ENCODE data around the gene COL24A1.
"Not testable (repeated sequence)": the region's sequence is repeated elsewhere in the genome, so short reads cannot be mapped to it uniquely, and the experiment has no call there.

Gene COL24A1

DNA sequence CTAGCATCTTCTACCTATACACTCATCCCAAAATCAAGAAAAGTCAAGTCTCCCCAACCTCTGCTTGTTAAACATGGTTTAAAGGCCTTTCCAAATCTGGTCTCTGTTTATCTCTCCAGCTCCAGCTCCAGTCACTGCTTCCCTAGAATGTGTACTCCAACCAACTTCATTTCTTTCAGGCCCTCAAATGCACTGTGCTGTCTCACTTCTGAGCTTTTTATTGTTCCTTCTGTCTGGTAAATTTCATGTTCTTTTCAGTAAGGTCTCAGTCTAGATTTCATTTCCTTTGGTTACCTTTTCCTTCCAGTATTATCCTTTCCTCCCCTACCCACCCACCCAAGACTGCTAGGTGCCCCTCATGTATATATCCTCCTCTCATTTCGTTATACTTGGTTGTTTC, 3.7 kb downstream of the COL24A1 start:
- no peak for DNase-seq (ENCODE audit: low read depth in 2 of 2)

DNA sequence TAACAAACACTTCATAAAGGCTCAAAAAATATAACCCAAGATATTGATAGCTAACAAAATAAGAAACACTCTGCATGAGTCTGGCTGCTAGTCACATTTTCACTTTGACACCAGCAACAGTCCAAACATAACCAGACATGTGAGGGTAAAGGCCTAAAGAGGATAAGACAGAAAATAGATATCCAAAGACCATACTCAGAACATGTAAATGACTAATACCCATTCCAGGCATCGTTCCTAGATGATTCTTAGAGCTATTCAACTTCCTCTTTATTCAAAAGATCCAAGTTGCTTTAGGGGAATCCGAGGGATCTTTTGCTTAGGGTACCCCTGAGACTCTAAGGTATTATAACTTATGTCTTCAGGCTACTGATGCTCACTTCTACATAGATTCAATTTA, 5.1 kb downstream of the COL24A1 start:
- DNase-seq (ENCODE audit: low read depth in 2 of 2) = no peak

DNA sequence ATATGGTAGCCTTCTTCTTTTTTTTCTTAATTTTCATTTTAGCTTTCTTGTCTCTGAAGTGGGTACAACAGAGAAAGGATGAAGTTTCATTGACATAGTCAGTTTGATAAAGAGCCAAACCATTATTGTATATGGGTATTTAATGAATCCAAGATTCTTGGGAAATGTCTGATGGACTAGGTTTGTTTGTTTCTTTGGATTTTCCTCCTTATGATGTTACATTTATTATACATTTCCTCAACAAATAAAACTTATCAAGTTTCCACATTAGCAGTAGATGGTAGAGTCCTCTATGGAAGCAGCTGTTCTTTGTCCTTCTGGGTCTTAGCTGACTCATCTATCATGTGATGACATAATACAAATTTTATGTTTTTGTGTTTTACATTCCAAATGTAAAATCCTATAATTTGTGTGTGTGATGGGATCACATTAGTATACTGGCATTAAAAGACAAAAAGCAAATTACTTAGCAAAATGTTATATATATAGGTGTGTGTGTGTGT, 6.0 kb downstream of the COL24A1 start:
- DNase-seq (ENCODE audit: low read depth in 2 of 2) = no peak

DNA sequence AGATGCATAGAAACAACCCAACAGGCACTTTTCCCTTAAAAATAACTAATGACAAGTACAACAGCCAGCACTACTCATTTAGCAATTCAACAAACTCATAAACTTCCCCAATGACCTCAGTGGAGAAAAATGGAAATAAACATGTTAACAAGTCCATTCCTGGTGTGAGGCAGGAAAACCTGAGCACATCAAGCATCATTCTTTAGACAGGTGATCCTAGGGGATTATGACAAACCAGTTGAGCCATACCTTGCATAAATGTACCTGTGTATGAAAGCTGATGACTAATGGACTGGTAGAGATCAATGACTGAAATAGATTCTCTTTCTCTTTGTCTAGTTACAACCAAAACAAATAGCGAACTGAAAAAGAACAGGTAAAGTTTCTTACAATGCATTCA, 7.0 kb downstream of the COL24A1 start:
- DNase-seq (ENCODE audit: low read depth in 2 of 2) = no peak

DNA sequence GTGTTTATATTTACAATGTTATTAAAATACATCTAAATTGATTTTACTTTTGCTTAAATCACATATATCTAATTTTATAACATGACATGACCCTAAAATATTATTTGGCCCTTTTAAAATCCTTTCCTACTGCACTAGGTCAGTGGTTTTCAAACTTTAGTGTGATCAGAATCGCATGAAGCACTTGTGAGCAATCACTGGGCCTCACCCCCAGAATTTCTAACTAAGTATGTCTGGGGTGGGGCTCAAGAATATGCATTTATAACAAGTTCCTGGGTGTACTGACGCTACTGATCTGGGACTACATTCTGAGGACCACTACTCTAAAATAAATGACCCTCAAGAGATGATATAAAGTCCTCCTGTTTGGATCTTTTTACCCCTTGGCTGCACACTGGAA, 8.8 kb downstream of the COL24A1 start:
- no peak for DNase-seq (ENCODE audit: low read depth in 2 of 2)

DNA sequence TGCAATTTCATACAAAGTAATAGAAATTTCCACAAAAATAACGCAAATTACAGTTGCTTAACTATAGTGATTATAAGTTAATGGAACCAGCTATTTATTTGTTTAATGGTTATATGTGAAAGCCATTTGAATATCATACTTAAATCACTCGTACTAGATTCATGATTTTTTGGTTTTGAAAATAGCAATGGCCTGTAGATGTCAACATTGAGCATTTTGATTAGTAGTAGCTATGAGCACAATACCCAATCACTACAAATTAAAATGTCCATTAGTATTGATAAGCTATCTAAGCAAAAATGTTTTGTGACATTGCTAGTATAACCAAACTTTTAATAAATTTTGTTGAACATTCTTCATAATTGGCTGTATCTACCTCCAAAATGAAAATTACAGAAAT, 10.0 kb downstream of the COL24A1 start:
- no peak for DNase-seq (ENCODE audit: low read depth in 2 of 2)

DNA sequence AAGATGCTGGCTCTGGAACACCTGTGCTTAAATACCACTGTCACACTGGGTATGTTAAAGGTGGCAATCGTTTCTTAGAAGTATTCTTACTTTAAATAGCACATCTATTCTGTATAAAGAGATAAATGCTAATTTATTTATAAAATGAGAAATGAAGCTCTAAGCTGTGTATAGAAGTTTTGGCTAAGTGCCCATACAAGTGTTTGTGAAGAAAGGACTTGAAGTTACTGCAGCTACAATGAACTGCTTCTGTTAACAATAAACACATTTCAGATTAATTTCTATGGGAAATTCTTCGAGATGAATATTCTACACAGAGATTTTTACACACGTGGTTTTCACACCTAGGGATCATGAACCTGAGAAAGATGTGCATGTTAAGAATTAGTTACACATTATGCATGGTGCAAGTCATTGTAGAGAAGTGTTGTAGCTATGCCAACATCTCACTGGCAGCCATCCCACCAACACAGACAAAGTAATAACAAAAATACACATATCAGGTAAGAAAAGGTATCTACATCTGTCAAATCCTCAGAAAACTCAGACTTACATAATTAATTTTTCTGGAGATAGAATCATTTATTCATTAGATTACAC, 16.2 kb downstream of the COL24A1 start:
- no peak for DNase-seq (ENCODE audit: low read depth in 2 of 2)

DNA sequence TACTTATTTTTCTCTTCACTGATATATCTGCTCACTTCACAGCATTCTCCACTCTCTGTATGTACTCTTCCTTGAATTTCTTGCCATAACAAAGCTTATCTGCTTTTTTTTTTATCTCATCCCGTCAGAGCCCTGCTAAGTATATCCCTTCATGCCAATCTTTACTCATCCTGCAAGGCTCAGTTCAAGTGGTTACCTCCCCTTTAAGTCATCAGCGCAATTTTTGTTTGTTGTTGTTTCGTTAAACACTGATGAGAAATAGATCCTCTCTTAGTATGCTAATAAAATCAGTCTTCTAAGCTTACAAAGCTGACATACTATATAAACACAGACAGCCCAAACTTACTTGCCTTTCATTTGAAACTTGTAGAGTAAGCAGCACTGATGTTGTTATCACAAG, 17.8 kb downstream of the COL24A1 start:
- no peak for DNase-seq (ENCODE audit: low read depth in 2 of 2)

DNA sequence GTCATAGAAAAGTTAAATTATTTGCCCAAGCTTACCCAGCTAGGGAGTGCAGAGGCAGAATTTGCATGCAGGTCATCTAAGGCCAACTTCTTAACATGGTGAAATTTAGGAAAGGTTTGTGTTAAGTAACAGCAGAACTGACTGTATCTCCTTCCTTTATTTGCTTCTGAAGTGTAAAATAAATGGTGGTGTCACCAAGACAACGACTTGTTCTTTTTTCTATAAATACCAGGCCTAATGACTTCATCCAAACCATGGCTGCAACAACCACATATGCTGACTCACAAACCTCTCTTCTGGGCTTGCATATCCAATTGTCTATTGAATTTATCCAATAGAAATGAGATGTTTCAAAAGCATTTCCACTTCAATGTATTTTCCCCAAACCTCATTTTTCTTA, 19.1 kb downstream of the COL24A1 start:
- DNase-seq (ENCODE audit: low read depth in 2 of 2) = no peak

DNA sequence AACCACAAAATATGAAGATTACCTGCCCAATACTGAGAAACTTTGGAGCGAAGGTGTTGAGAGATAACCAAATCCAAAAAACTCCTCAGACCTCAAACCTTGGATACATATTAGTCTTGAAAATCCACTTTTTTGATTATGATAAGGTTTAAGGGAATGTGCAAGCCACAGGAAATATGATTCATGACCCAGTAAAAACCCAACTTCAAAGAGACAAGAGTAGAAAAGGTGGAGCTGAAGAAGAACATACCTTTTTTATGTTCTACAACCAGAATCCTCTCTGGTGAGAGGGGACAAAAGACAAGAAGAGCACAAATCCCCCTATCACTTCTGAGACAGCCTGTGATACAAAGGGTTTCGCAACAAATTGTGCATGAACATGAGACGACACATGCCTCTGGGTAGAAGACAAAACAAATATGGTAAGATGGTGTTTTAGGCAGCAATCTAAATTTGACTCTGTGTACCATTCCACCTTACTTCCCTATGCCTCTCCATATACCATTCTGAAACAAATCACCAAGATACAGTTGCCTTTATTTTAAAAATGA, 37.3 kb downstream of the COL24A1 start:
- no peak for DNase-seq (ENCODE audit: low read depth in 2 of 2)

DNA sequence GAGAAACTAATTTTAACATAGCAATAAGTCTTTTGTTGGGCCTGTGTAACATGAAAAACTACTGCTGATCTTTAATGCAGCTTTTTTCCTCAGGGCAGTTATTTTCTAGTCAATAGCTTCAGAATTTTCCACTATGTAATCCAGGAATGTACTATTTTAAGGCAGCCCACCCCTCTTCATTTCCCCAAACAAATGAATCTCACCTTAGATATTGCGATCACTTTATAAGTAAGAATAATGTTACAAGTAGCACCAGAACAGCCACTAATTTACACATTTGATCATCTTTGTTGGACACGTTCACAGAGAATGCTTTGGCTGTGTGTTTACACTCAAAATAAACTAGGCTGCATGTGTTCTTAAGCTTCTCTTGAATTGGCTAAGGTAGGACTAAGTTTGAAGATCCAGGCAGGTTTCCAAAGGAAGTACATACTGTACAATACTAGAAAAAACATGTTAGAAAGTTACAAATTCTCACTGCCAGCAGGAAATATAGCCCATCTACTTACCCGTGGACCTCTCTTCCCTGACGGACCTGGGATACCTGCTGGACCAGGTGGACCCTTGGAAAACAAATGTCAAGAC, 41.7 kb downstream of the COL24A1 start:
- no peak for DNase-seq (ENCODE audit: low read depth in 2 of 2)

DNA sequence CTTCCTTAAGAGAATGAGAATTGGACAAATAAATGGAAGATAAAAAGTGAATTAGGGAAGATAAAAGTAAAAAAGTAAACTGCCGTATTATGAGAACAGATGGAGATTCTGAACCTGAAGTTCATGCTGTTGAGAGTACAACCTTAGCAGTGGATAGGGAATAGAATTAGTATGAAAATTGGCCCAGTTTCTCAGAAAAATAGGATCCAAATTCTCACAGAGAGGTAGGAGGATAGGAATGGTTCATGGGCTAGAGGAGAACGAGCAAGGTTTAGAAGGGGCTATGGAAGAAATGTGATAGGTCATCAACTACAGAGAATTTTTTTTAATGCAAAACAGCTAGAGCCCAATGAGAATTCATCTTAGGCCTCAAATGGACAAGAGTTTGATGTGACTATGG, 42.3 kb downstream of the COL24A1 start:
- DNase-seq (ENCODE audit: low read depth in 2 of 2) = no peak

DNA sequence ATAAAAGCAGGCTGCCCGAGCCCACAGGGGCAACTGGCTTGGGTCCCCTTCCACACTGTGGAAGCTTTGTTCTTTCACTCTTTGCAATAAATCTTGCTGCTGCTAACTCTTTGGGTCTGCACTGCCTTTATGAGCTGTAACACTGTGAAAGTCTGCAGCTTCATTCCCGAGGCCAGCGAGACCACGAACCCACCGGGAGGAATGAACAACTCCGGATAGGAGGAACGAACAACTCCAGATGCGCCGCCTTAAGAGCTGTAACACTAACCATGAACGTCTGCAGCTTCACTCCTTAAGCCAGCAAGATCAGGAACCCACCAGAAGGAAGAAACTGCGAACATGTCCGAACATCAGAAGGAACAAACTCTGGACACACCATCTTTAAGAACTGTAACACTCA, 45.0 kb downstream of the COL24A1 start:
- not testable (repeated sequence) for DNase-seq (ENCODE audit: low read depth in 2 of 2)

DNA sequence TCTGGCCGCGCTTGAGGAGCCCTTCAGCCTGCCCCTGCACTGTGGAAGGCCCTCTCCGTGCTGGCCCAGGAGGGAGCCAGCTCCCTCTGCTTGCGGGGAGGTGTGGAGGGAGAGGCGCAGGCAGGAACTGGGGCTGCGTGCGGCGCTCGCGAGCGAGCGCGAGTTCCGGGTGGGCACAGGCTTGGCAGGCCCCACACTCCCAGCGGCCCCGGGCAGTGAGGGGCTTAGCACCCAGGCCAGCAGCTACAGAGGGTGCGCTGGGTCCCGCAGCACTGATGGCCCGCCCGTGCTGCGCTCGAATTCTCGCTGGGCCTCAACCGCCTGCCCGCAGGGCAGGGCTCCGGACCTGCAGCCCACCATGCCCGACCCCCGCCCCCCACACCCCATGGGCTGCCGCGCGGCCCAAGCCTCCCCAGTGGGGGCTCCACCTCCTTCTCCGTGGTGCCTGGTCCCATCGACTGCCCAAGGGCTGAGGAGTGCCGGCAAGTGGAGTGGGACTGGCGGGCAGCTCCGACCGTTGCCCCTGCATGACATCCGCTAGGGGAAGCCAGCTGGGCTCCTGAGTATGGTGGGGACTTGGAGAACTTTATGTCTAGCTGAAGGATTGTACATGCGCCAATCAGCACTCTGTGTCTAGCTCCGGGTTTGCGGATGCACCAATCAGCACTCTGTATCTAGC, 46.0 kb downstream of the COL24A1 start:
- no peak for DNase-seq (ENCODE audit: low read depth in 2 of 2)

DNA sequence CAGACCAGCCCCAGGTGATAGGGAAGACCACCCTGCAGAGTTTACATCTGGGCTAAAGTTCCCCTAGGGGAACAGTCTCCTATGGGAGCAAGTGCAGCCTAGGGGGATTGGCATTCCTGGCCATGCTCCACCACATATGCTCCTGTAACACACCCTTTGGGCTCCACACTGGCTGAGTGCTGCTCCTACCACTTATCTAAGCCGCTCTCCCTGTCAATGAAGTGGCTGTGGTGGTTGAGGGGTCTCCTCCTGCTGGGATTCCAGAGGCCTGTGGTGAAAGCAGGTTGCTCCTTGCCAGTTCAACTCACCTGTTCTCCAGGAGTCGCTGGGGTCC, 51.1 kb downstream of the COL24A1 start:
- no peak for DNase-seq (ENCODE audit: low read depth in 2 of 2)

DNA sequence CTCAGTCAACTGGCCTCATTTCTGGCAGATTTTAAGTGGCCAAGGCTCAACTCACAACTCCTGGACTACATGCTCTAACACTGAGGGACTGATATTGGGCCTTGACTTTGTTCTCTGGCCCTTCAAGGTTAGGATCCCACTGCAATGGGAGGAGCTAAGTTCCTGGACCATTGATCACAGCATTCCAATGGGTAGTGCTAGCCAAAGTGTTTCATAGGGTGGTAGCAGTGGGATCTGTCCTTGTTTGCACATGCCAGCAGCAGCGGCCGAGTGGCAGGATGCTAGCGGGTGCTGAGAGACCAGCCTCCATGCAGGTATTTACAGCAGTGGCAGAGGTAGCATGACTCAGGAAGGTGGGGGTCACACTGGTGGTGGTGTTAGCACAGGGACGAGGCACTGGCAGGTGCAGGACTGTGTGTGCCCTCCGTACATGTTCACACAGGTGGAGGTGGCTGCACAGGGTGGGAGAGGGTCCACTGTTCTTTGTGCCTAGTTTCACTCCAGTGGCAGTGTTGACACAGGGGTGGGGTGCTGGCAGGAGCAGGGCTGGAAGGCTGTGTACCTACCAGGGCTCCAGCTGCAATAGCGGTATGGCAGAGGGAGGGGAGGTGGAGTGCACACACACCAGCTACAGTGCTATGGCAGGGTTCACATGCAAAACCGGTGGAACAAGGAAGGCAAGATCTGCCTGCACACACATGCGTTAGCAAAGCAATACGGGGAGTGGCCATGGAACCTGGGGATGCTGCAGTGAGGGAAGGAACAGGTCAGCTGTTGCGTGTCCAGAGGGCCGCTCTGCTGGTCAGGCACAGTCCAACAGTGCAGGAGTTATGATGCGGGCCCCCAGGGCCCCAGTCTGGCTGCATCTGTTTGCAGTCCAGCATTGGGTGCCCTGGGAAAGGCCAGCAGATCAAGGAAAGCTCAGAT, 51.7 kb downstream of the COL24A1 start:
- DNase-seq (ENCODE audit: low read depth in 2 of 2) = no peak

DNA sequence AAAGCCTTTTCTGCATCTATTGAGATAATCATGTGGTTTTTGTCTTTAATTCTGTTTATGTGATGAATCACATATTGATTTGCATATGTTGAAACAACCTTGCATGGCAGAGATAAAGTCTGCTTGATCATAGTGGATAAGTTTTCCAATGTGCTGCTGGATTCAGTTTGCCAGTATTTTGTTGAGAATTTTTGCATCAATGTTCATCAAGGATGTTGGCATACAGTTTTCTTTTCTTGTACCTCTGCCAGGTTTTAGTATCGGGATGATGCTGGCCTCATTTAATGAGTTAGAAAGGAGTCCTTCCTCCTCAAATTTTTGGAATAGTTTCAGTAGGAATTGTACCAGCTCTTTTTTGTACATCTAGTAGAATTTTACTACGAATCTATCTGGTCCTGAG, 55.0 kb downstream of the COL24A1 start:
- no peak for DNase-seq (ENCODE audit: low read depth in 2 of 2)

DNA sequence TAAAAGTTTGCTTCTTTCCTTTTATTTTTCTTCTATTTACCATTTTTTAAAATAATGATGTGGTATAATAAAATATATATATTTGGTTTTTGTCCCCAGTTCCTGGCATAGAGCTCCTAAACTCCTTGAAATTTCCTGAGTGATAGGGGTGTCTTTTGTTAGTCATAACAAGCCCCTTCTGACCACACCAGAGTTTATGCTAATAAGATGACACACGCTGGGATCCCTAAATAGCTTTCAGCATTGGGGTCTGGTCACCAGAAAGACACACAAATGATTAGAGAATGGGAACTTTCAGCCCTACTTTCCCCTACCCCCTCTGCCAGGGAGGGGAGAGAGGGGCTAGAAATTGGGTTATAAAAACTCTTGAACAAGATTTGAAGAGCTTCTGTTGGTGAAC, 56.2 kb downstream of the COL24A1 start:
- DNase-seq (ENCODE audit: low read depth in 2 of 2) = no peak

DNA sequence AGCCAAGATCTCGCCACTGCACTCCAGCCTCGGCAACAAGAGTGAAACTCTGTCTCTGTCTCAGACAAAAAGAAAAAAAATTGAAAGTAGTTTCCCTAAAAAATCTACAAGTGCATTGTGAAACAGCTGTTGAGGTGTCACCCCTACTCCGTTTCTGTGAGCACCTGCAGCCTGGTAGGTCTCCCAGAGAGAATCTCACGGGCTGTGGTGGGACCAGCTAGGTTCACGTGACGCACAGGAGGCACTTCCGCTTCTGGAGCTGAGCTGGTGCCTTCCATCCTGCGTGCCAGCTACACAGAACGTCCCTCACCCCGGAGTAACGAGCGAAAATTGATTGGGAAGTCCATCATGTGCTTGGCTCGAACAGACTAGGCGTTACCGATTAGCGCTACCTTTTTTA, 66.8 kb downstream of the COL24A1 start:
- DNase-seq (ENCODE audit: low read depth in 2 of 2) = no peak

DNA sequence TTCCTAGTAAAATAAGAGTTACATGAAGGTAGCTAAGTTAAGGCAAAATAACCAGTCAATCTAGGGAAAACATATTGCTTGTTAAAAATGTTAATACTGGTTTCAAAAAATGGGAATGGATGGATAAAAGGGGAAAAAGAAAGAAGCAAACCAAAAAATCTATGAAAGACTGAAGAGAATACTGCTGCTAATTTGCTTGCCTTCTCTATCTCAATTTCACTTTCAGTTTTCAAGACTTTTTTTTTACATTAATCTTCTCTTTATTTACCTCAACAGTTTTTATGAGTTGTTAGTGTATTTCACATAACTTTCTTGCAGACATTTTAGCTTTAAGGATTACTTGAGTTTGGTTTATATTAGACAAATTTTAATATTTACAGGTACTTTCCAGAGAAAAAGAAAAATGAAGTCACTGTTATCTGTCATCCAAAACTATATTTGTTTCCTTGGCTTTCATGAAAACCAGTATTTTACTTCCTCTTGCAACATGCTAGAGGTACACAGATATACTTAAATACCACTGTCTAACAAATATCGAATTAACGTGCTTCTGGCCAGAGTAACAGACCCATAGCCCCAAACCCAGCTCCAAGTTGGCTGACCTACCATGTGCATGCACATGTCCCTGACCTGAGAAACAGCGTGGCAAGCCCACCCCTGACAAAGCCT, 70.7 kb downstream of the COL24A1 start:
- no peak for DNase-seq (ENCODE audit: low read depth in 2 of 2)

DNA sequence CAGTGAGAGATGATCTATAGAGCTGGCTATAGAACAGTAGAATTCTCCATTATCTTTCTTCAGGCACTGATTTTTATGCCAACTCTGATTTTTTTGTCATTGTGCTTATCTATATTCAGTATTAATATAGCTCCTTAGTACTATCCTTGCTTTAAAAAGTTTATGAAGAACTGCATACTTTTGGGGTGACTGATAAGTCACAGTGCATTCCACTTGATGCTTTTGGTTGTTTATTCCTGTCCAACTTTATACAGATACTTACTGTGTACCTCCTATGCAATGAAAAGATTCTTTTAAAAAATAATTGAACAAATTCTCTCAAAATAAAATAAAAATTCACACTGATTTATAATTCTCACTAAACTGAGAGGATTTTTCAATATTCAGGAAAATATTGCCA, 71.6 kb downstream of the COL24A1 start:
- DNase-seq (ENCODE audit: low read depth in 2 of 2) = no peak

DNA sequence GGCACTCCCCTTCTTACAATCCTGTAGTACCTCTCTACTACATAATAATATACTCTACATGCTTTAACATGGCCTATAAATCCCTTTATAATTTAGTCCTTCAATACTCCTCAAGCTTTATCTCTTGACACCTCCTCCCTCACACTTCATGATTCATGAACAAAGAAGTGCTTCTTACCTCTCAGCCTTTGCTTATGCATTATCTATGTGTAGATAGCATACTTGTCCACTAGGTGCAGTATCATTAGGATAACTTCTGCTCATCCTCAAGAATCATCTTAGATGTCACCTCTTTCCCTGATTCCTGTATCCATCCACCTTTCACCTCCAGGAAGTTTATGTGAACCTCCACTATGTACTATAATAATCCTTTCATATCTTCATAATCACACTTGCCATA, 74.4 kb downstream of the COL24A1 start:
- no peak for DNase-seq (ENCODE audit: low read depth in 2 of 2)

Measured in activated CD4-positive, alpha-beta T cell treated with anti-CD3 and anti-CD28 coated beads for 24 hours (primary cell).